SK-N-SH (cell line): ENCODE data around the gene CETP. TPM values are rescaled to one million over a fixed set of nuclear protein-coding genes. Genes with fewer than 3 reads are reported as not detected.

Experiments
- CTCF ChIA-PET: fragments of 300-600, 350-600 bp; formaldehyde crosslinking; extraction: SDS; loops from one replicate; lab custom pipeline; 2021; lab: Yijun Ruan, JAX
- POLR2A ChIA-PET: fragments of 350-600 bp; sonication (Branson Sonifier 250); formaldehyde crosslinking; extraction: SDS; loops from one replicate; lab custom pipeline; 2020; ENCODE audit warnings: antibody characterized with exemption, inconsistent platforms; lab: Yijun Ruan, JAX
- DNase-seq: peaks from one replicate; pipeline ENCODE4 v3.0.0; 2012
- H2AFZ ChIP-seq: fragments of 200-600 bp; sonication (generic); 2 replicates; pipeline ENCODE4 v1.8.1; 2016; ENCODE audit warnings: antibody characterized with exemption, mild to moderate bottlenecking, low read depth
- H3F3A ChIP-seq: fragments of 200-600 bp; sonication (generic); replicated peaks from 2 replicates; pipeline ENCODE3; 2016; ENCODE audit warnings: antibody characterized with exemption, mild to moderate bottlenecking; ENCODE audit not compliant: insufficient read depth
- H3K27ac ChIP-seq, 2 experiments: fragments of 200-500 bp in 1 of 2; fragments of 200-600 bp in 1 of 2; sonication (Bioruptor generic) in 1 of 2; sonication (generic), shearing (Covaris generic) in 1 of 2; 2 replicates each; pipeline versions ENCODE4 v1.5.1 to v1.6.1; 2014 to 2016; ENCODE audit warnings: low read depth in 2 of 2, inconsistent platforms in 1 of 2, low read length in 1 of 2, mild to moderate bottlenecking in 1 of 2, mixed read lengths in 1 of 2
- H3K27me3 ChIP-seq: fragments of 200-600 bp; sonication (generic), shearing (Covaris generic); 2 replicates; pipeline ENCODE4 v1.6.1; 2016; ENCODE audit warnings: mixed run types; ENCODE audit not compliant: insufficient read depth
- H3K36me3 ChIP-seq, 2 experiments: fragments of 200-500 bp in 1 of 2; fragments of 200-600 bp in 1 of 2; sonication (Bioruptor generic) in 1 of 2; sonication (generic) in 1 of 2; replicated peaks in 1 of 2; 2 replicates each; pipeline versions ENCODE3 to v1.5.1; 2014 to 2016; ENCODE audit warnings: low read length in 1 of 2, mild to moderate bottlenecking in 1 of 2; ENCODE audit not compliant: insufficient read depth in 2 of 2, control insufficient read depth in 1 of 2
- H3K4me1 ChIP-seq, 2 experiments: fragments of 200-500 bp in 1 of 2; fragments of 200-600 bp in 1 of 2; sonication (Bioruptor generic) in 1 of 2; sonication (generic), shearing (Covaris generic) in 1 of 2; 2 replicates each; pipeline versions ENCODE4 v1.5.1 to v1.6.1; 2014 to 2016; ENCODE audit warnings: low read depth in 1 of 2, low read length in 1 of 2, mixed run types in 1 of 2; ENCODE audit not compliant: insufficient read depth in 2 of 2, control insufficient read depth in 1 of 2
- H3K4me2 ChIP-seq: fragments of 200-600 bp; sonication (generic), shearing (Covaris generic); 2 replicates; pipeline ENCODE4 v1.6.1; 2017; ENCODE audit warnings: mixed run types
- H3K4me3 ChIP-seq, 2 experiments: fragments of 200-500 bp in 1 of 2; fragments of 200-600 bp in 1 of 2; sonication (Bioruptor generic) in 1 of 2; sonication (generic), shearing (Covaris generic) in 1 of 2; 2 replicates each; pipeline versions ENCODE4 v1.5.1 to v1.8.1; 2014 to 2016; ENCODE audit warnings: low read depth in 2 of 2, inconsistent platforms in 1 of 2, low read length in 1 of 2, mild to moderate bottlenecking in 1 of 2, mixed read lengths in 1 of 2, moderate library complexity in 1 of 2
- H3K79me2 ChIP-seq: fragments of 200-600 bp; sonication (generic); 2 replicates; pipeline ENCODE4 v1.8.1; 2017; ENCODE audit warnings: mild to moderate bottlenecking; ENCODE audit not compliant: insufficient read depth
- H3K9ac ChIP-seq: fragments of 200-600 bp; sonication (generic); 2 replicates; pipeline ENCODE4 v1.6.1; 2017; ENCODE audit warnings: mixed run types
- H3K9me2 ChIP-seq: fragments of 200-600 bp; sonication (generic); 2 replicates; pipeline ENCODE4 v1.6.1; 2017; ENCODE audit warnings: mixed run types
- H3K9me3 ChIP-seq: fragments of 200-600 bp; sonication (generic); 2 replicates; pipeline ENCODE4 v1.6.1; 2017; ENCODE audit warnings: mixed run types, mild to moderate bottlenecking, moderate library complexity
- H4K20me1 ChIP-seq: fragments of 200-600 bp; sonication (generic); 2 replicates; pipeline ENCODE4 v1.6.1; 2017; ENCODE audit warnings: mild to moderate bottlenecking, mixed run types; ENCODE audit not compliant: insufficient read depth
- CTCF ChIP-seq: fragments of 200-600 bp; sonication (generic); IDR thresholded peaks from 2 replicates; pipeline ENCODE4 v1.6.1; 2017; ENCODE audit warnings: antibody characterized with exemption, mild to moderate bottlenecking, moderate library complexity
- GABPA ChIP-seq: IDR thresholded peaks from 2 replicates; pipeline ENCODE4 v1.4.0; 2012; ENCODE audit warnings: low read depth, mild to moderate bottlenecking
- GATA2 ChIP-seq: sonication (generic); formaldehyde crosslinking; IDR thresholded peaks from 2 replicates; pipeline ENCODE4 v1.5.0; 2020; ENCODE audit warnings: mild to moderate bottlenecking, missing genetic modification reagents
- NRF1 ChIP-seq: IDR thresholded peaks from 2 replicates; pipeline ENCODE4 v1.6.1; 2012; ENCODE audit warnings: low read depth, mild to moderate bottlenecking, low read length
- POLR2AphosphoS5 ChIP-seq: IDR thresholded peaks from 2 replicates; pipeline ENCODE4 v1.6.1; 2012; ENCODE audit warnings: low read depth, low read length
- RCOR1 ChIP-seq: fragments of 150-350 bp; IDR thresholded peaks from 2 replicates; pipeline ENCODE4 v1.6.1; 2017; ENCODE audit warnings: antibody characterized with exemption, low read length
- RXRA ChIP-seq: IDR thresholded peaks from 2 replicates; pipeline ENCODE4 v1.4.0; 2012; ENCODE audit warnings: low read depth, mild to moderate bottlenecking, borderline replicate concordance
- SIN3A ChIP-seq: IDR thresholded peaks from 2 replicates; pipeline ENCODE4 v1.6.1; 2012; ENCODE audit warnings: low read depth, mild to moderate bottlenecking, low read length, moderate library complexity, borderline replicate concordance
- SMC3 ChIP-seq: IDR thresholded peaks from 2 replicates; pipeline ENCODE4 v1.6.1; 2012; ENCODE audit warnings: low read depth, low read length, improper control_type of control experiment
- TCF12 ChIP-seq: IDR thresholded peaks from 2 replicates; pipeline ENCODE4 v1.4.0; 2012
- TEAD4 ChIP-seq: IDR thresholded peaks from 2 replicates; pipeline ENCODE4 v1.4.0; 2012; ENCODE audit warnings: mild to moderate bottlenecking, borderline replicate concordance; ENCODE audit not compliant: insufficient read depth
- USF1 ChIP-seq: IDR thresholded peaks from 2 replicates; pipeline ENCODE4 v1.4.0; 2012; ENCODE audit warnings: low read depth, borderline replicate concordance
- WGBS: methylation state at CpG from one replicate; pipeline ENCODE4 v1.1.6; 2017; ENCODE audit warnings: low lambda C conversion rate; 5-methylcytosine and 5-hydroxymethylcytosine counted together
- polyA plus RNA-seq, 3 experiments: library from polyadenylated mRNA; depleted of rRNA; stranded (reverse); fragments of >200 nt; gene quantifications; 2 replicates each; pipeline ENCODE4 v1.2.3, GENCODE V29; 2012
- TF ChIP-seq, protein P1 (sequence below): IDR thresholded peaks from 2 replicates; pipeline ENCODE4 v1.4.0; 2012; ENCODE audit warnings: low read depth, borderline replicate concordance
- TF ChIP-seq, protein P2 (sequence below): fragments of 150-350 bp; IDR thresholded peaks from 2 replicates; pipeline ENCODE4 v1.6.1; 2017; ENCODE audit warnings: antibody characterized with exemption, low read length, low read depth, borderline replicate concordance
- TF ChIP-seq, protein P3 (sequence below): IDR thresholded peaks from 2 replicates; pipeline ENCODE4; 2012

The CETP gene
- polyA plus RNA-seq, 1 of the 3 experiments (the other 2 are of a cell fraction), result not detected

GRCh38 chr16:56923481-56924091, 38.2 kb upstream of the CETP start:
- POLR2A ChIA-PET, result no interaction called here
- no peak overlapping the region for H3K4me2 ChIP-seq

More at GRCh38 chr16:56923481-56924091, 38.2 kb upstream of the CETP start:
- no peaks in the 10 kb centered on the region for H3K9me3 ChIP-seq
- no peaks in the 10 kb centered on the region for H3K9me2 ChIP-seq
- H3K27me3 ChIP-seq, result no peaks in the 10 kb centered on the region
- no peak overlapping the region for H3K27ac ChIP-seq
- H3K9ac ChIP-seq, result no peak overlapping the region
- CTCF ChIA-PET, result no interaction called here
- no peaks in the 10 kb centered on the region for H3K36me3 ChIP-seq
- H4K20me1 ChIP-seq, result no peaks in the 10 kb centered on the region
- no peak overlapping the region for H3K4me3 ChIP-seq
- H2AFZ ChIP-seq, result no peak overlapping the region
- no peaks in the 10 kb centered on the region for H3K79me2 ChIP-seq
- DNase-seq, result no peak
- TF ChIP-seq USF1, result no peak
- no peak for TF ChIP-seq RCOR1
- no peak for TF ChIP-seq TEAD4
- TF ChIP-seq SIN3A, result no peak
- TF ChIP-seq CTCF, result no peak
- TF ChIP-seq NRF1, result no peak
- TF ChIP-seq, protein P1, sequence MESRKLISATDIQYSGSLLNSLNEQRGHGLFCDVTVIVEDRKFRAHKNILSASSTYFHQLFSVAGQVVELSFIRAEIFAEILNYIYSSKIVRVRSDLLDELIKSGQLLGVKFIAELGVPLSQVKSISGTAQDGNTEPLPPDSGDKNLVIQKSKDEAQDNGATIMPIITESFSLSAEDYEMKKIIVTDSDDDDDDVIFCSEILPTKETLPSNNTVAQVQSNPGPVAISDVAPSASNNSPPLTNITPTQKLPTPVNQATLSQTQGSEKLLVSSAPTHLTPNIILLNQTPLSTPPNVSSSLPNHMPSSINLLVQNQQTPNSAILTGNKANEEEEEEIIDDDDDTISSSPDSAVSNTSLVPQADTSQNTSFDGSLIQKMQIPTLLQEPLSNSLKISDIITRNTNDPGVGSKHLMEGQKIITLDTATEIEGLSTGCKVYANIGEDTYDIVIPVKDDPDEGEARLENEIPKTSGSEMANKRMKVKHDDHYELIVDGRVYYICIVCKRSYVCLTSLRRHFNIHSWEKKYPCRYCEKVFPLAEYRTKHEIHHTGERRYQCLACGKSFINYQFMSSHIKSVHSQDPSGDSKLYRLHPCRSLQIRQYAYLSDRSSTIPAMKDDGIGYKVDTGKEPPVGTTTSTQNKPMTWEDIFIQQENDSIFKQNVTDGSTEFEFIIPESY, result no peak
- no peak for TF ChIP-seq GABPA
- TF ChIP-seq RXRA, result no peak
- TF ChIP-seq TCF12, result no peak
- TF ChIP-seq SMC3, result no peak
- no peak for TF ChIP-seq POLR2AphosphoS5
- TF ChIP-seq, protein P2, sequence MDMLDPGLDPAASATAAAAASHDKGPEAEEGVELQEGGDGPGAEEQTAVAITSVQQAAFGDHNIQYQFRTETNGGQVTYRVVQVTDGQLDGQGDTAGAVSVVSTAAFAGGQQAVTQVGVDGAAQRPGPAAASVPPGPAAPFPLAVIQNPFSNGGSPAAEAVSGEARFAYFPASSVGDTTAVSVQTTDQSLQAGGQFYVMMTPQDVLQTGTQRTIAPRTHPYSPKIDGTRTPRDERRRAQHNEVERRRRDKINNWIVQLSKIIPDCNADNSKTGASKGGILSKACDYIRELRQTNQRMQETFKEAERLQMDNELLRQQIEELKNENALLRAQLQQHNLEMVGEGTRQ, result no peak
- TF ChIP-seq, protein P3, sequence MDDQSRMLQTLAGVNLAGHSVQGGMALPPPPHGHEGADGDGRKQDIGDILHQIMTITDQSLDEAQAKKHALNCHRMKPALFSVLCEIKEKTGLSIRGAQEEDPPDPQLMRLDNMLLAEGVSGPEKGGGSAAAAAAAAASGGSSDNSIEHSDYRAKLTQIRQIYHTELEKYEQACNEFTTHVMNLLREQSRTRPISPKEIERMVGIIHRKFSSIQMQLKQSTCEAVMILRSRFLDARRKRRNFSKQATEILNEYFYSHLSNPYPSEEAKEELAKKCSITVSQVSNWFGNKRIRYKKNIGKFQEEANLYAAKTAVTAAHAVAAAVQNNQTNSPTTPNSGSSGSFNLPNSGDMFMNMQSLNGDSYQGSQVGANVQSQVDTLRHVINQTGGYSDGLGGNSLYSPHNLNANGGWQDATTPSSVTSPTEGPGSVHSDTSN, result no peak
- TF ChIP-seq GATA2 (CRISPR knock-in tag), result no peak
- H3K4me1 ChIP-seq, result no peaks in the 10 kb centered on the region
- 90% methylated on average over 9 of the region's 9 CpGs for whole genome bisulfite sequencing
- no peaks in the 10 kb centered on the region for H3F3A ChIP-seq
